NCI-H146 (cell line): ENCODE results near the gene TRMT6.

Experiments
- DNase-seq: peaks from one replicate; lab custom pipeline; 2025; lab: John Stamatoyannopoulos, UW

The TRMT6 gene

GRCh38 chr20:5950271-5951031 is at the start of gene TRMT6, which contains the start of gene MCM8:
Gene TRMT6 (minus strand): TSS chr20:5950533. CDS start chr20:5950405, 128 bp downstream.
Gene MCM8 (plus strand): TSS chr20:5950652. CDS start chr20:5952016, 1,364 bp downstream.
- peak; percentile 99 for DNase-seq

- no peak for DNase-seq
These were observed 49.5 kb upstream of the TRMT6 start for GRCh38 chr20:5999783-6000182.

GRCh38 chr20:5996765-5997164 is 46.4 kb upstream of the TRMT6 start:
- DNase-seq = no peak

GRCh38 chr20:5991623-5992441 is 41.5 kb upstream of the TRMT6 start:
- DNase-seq = no peak

DNA sequence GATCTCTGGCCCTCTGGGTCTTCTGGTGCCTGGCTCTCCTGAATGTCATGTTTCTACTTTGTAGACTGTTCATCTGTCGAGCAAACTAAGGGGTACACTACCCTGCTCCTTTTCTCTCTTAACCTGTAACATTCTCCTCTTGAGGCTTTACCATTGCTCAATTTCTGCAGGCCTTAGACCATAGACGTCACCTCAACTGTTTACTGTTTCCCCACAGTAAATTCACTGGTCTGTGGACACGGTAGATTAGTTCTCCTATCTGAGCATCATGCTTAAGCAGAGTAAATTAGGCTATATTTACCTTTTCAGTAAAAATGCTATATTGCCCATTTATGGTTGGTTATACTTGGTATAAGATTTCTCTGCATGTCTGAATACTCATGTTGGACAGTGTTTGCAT is 40.6 kb upstream of the TRMT6 start:
- no peak for DNase-seq

DNA sequence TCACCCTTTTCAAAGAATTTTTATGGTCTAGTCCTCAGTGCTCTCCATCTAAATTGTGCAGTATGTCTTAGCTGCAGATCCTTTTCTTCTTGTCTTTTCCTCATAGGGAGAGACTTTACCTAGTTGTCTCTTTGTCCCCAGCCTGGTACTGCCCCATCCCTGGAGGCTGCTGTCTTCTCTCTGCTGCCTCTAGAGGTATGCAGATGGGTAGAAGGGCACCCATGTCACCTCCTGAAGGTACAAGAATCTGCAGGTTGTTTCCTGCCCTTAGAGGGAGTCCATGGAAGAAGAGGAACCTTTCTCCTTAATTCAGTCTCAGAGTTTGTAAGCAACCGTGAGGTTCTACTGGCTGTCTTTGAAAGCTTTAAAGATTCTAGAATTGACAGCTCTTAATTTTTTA is 39.2 kb upstream of the TRMT6 start:
- no peak for DNase-seq

GRCh38 chr20:5987383-5987782 is 37.0 kb upstream of the TRMT6 start:
- DNase-seq = no peak

- no peak for DNase-seq
These were observed 30.6 kb upstream of the TRMT6 start for GRCh38 chr20:5980720-5981538.

DNA sequence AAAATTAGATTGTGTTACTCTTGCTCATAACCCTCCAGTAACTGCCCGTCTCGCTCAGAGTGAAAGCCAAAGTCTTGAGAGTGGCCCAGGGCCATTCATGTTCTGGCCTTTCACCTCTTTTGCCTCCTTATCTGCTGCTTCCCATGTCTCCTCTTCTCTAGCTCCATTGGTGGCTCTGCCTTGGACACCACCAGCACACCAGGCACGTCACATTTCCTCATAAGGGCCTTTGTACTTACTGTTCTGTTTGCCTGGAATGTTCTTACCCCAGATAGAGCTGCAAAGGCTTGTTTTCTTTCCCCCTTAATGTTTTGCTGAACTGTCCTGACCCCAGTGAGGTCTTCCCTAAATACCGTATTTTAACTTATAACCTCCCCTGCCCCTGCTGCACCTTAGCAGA is 29.5 kb upstream of the TRMT6 start:
- no peak for DNase-seq

DNA sequence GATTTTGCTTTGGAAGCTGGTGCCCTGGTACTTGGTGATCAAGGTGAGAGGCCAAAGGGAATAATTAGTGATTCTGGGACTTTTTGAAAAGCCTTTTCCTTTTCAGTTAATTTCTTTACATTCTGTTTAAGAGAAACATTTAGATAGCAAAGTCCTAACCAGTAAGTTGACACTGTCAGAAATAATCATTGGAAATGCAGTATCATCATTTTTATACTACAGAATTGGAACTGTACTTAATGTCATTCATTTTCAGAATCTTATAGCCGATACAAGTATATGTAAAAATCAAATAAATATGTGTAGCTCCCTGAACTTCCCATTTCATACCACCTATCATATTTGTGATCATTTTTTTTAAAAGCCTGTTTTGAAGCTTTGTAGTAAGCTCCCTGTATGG is 27.6 kb upstream of the TRMT6 start:
- DNase-seq = no peak

DNA sequence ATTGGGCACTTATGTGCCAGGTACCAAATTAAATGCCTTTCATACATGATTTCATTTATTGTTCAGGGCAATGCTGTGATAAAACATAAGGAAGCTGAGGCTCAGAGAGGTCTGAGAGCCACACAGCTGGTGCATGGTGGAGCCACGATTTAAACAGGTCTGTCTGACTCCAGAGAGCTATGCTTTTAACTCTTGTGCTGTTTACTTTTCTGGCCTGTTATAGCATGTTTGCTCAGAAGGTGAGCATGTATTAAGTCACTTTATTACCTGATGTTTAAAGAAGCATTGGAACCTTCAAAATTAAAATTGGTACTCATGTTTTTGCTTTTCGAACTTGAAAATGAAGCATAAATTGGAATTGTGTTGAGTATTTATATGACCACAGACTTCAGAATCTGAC is 26.9 kb upstream of the TRMT6 start:
- no peak for DNase-seq

- no peak for DNase-seq
These were observed 25.4 kb upstream of the TRMT6 start for GRCh38 chr20:5975778-5976177.

DNA sequence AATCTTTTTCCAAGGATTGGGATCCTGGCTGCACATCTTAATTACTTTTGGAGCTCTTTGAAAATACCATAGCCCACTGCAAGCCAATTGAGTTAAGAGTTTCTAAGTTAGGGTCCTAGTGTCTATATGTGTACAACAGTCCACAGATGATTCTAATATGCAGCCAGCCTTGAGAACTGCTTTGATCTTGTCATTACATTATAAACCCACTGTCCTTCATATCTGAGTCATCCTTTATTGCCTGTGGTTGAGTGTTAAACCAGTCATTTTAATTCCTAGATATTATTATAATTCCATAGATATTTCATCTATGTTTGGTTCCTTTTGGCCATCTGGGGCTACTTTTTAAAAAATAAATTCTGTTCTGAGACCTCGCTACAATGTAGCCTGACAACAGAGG is 24.2 kb upstream of the TRMT6 start:
- DNase-seq = no peak

DNA sequence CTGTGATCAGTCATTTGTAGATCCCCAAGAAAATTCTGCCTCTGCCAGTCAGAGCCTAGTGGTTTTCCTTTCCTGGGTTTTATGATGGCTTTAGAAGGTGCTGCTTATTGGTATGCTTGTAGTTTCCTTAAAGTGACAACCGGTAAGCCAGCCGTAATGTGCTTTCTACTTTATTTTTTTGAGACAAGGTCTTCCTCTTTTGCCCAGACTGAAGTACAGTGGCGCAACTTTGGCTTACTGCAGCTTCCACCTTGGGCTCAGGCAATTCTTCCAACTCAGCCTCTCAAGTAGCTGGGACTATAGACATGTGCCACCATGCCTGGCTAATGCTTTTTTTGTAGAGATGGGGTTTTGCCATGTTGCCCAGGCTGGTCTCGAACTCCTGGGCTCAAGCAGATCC is 23.6 kb upstream of the TRMT6 start:
- no peak for DNase-seq

GRCh38 chr20:5973172-5973571 is 22.8 kb upstream of the TRMT6 start:
- DNase-seq = no peak

DNA sequence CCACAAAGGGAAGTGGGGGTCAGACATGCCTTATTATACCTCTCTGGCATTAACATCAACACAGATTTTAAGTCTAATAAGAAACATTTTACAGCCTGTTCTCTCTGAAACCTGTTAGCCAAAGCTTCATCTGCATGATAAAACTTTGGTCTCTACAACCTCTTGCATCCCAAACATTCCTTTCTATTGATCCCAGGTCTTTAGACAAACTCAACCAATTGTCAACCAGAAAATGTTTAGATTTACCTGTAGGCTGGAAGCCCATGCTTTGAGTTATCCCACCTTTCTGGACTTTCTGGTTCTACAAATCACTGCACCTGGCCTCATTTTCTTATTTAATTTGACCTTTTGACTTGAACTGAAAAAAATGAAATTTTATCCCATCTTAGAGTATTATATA is 20.9 kb upstream of the TRMT6 start:
- DNase-seq = no peak

- no peak for DNase-seq
These were observed 20.0 kb upstream of the TRMT6 start for GRCh38 chr20:5970381-5970780.

GRCh38 chr20:5969940-5970339 is 19.6 kb upstream of the TRMT6 start:
- no peak for DNase-seq

GRCh38 chr20:5969348-5969935 is 19.1 kb upstream of the TRMT6 start:
- peak; percentile 63 for DNase-seq

DNA sequence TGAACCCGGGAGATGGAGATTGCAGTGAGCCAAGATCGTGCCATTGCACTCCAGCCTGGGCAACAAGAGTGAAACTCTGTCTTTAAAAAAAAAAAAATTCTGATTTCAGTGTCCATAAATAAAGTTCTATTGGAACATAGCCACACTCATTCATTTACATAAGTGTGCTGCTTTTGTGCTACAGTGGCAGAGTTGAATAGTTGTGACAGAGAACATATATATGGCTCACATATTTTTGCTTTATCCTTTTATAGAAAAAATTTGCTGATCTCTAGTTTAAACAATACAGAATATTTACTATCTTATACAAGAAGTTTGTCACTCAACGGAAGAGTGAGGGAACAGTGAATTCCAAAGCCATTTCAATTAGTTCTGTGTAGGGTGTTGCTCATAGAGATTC is 18.1 kb upstream of the TRMT6 start:
- no peak for DNase-seq

DNA sequence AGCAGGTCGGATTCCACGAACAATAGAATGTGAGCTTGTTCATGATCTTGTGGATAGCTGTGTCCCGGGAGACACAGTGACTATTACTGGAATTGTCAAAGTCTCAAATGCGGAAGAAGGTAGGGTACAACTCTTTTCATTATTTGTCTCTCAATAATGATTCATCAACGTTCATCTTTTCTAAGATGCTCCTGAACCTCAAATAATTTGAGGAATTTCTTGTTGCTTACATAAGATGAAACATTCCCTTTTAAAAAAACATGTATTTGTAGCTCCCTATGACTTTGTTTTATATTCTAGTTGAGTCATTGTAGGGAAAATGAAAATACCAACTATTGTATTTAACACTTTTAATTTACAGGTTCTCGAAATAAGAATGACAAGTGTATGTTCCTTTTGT is 17.1 kb upstream of the TRMT6 start:
- DNase-seq = no peak

DNA sequence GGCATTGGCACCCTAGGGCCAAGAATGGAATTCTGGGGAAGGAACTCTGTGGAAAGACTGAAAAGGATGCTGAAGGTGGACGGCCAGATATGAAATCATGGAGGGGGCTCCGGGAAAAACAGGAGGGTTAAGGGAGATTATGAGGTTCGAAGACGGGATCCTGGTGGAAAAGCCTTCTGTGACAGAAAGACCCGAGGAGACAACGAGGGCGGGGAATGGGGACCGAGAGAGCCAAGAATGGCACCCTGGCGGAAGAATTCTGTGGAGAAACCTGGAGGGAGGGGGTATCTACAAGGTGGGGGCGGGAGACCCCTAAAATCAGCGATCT is 426 bp downstream of the TRMT6 start:
- no peak for DNase-seq
